HFFc6 (cell line): ENCODE measurements around the gene PCCA. TPM values are rescaled to one million over a fixed set of nuclear protein-coding genes. Genes with fewer than 3 reads are reported as not detected.

ENCODE experiments used
- DNase-seq: peaks from one replicate; pipeline ENCODE4 v3.0.0-alpha.2; 2018
- H3K27ac Mint-ChIP-seq: 2 replicates; pipeline ENCODE4 v1.8.0; 2020; ENCODE audit warnings: mild to moderate bottlenecking, mixed read lengths
- H3K27me3 Mint-ChIP-seq: 2 replicates; pipeline ENCODE4 v1.8.0; 2021; ENCODE audit warnings: mild to moderate bottlenecking, moderate library complexity, mixed read lengths; ENCODE audit not compliant: insufficient read depth
- H3K36me3 Mint-ChIP-seq: 2 replicates; pipeline ENCODE4 v1.8.0; 2021; ENCODE audit warnings: low read depth, mixed read lengths
- H3K4me1 Mint-ChIP-seq: 2 replicates; pipeline ENCODE4 v1.8.0; 2020; ENCODE audit warnings: low read depth, mixed read lengths
- H3K4me3 Mint-ChIP-seq: 2 replicates; pipeline ENCODE4 v1.8.0; 2020; ENCODE audit warnings: mild to moderate bottlenecking, moderate library complexity, mixed read lengths
- H3K9me3 Mint-ChIP-seq: 2 replicates; pipeline ENCODE4 v1.8.0; 2020; ENCODE audit warnings: mild to moderate bottlenecking, mixed read lengths
- CTCF ChIP-seq: fragments of 200-600 bp; sonication (generic); IDR thresholded peaks from 2 replicates; pipeline ENCODE4 v1.5.0; 2021; ENCODE audit warnings: antibody characterized with exemption, mild to moderate bottlenecking
- total RNA-seq, 6 experiments: library from RNA; stranded (reverse); fragmentation: NEBNext Ultra II Directional; extraction: Animal tissue kit (Norgen Biotek cat#: 25700); gene quantifications; 2 replicates in 1 of 6; 3 replicates in 5 of 6; pipeline ENCODE4 v1.2.3, GENCODE V29; 2021

The PCCA gene
- total RNA-seq, 6 experiments from 2014 or later = 12.9 to 16.9 (median 14.7) TPM

- Mint-ChIP-seq H3K9me3 (no peaks in the 10 kb centered on the region), H3K4me3 (no peak overlapping the region), H3K27me3 (no peaks in the 10 kb centered on the region), H3K36me3 (peaks cover 8% of the 10 kb centered on the region), H3K4me1 (peaks cover 33% of the 10 kb centered on the region), H3K27ac (no peak overlapping the region)
- TF ChIP-seq CTCF = no peak
- no peak for DNase-seq
Measured at GRCh38 chr13:100108913-100109507, 20.1 kb downstream of the PCCA start.

- TF ChIP-seq CTCF = no peak
- H3K36me3 Mint-ChIP-seq = peaks cover 13% of the 10 kb centered on the region
- DNase-seq = no peak
- no peak overlapping the region for H3K27ac Mint-ChIP-seq
- H3K4me3 Mint-ChIP-seq = no peak overlapping the region
- H3K27me3 Mint-ChIP-seq = no peaks in the 10 kb centered on the region
- H3K9me3 Mint-ChIP-seq = no peaks in the 10 kb centered on the region
- H3K4me1 Mint-ChIP-seq = peaks cover 31% of the 10 kb centered on the region
Measured at GRCh38 chr13:100110269-100110668, 21.4 kb downstream of the PCCA start.

- no peaks in the 10 kb centered on the region for H3K27me3 Mint-ChIP-seq
- no peak overlapping the region for H3K27ac Mint-ChIP-seq
- H3K4me1 Mint-ChIP-seq = 0 out of 2 replicates have a peak, but pooled peaks cover 14% of the 10 kb centered on the region
- no peak for TF ChIP-seq CTCF
- no peak overlapping the region for H3K4me3 Mint-ChIP-seq
- no peaks in the 10 kb centered on the region for H3K9me3 Mint-ChIP-seq
- peaks cover 16% of the 10 kb centered on the region for H3K36me3 Mint-ChIP-seq
- DNase-seq = no peak
Measured at GRCh38 chr13:100112186-100112838, 23.4 kb downstream of the PCCA start.

- Mint-ChIP-seq H3K4me3 (no peak overlapping the region), H3K27me3 (no peaks in the 10 kb centered on the region), H3K36me3 (peaks cover 40% of the 10 kb centered on the region), H3K4me1 (no peaks in the 10 kb centered on the region), H3K27ac (no peak overlapping the region), H3K9me3 (no peaks in the 10 kb centered on the region)
- DNase-seq = no peak
- TF ChIP-seq CTCF = no peak
Measured at GRCh38 chr13:100115693-100116254, 26.9 kb downstream of the PCCA start.

- no peak overlapping the region for H3K4me3 Mint-ChIP-seq
- H3K36me3 Mint-ChIP-seq = peaks cover 32% of the 10 kb centered on the region
- TF ChIP-seq CTCF = no peak
- H3K27ac Mint-ChIP-seq = peak overlapping the region; percentile 55
- H3K27me3 Mint-ChIP-seq = no peaks in the 10 kb centered on the region
- peak; percentile 12 for DNase-seq
- H3K4me1 Mint-ChIP-seq = peaks cover 37% of the 10 kb centered on the region
- H3K9me3 Mint-ChIP-seq = peaks cover 13% of the 10 kb centered on the region
Measured at GRCh38 chr13:100124265-100124664, 35.4 kb downstream of the PCCA start.
